Measurements from ENCODE around the gene PTGDR. TPM values are rescaled to one million over a fixed set of nuclear protein-coding genes. Genes with fewer than 3 reads are reported as not detected.

PTGDR gene
- total RNA-seq, 1 donor from 2014 or later, result not detected

- no peak for FAIRE-seq
- Histone ChIP-seq H3K4me3 (ENCODE audit: low read depth, low read length) (peak overlapping the region; percentile 29), H3K27me3 (ENCODE audit: control insufficient read depth, insufficient read depth, low read length) (peaks cover 30% of the 10 kb centered on the region), H3K36me3 (ENCODE audit: control insufficient read depth, insufficient read depth, low read length) (no peaks in the 10 kb centered on the region)
- TF ChIP-seq CTCF (IDR thresholded peaks at IDR 0.05; ENCODE audit: insufficient read depth, low read length, severe bottlenecking), result no peak
- no peak for DNase-seq (ENCODE audit: low read depth)
Observed at GRCh38 chr14:52313462-52313861, 46.0 kb downstream of the PTGDR start.

- peaks cover 30% of the 10 kb centered on the region for H3K27me3 ChIP-seq (ENCODE audit: control insufficient read depth, insufficient read depth, low read length)
- FAIRE-seq (no peak), DNase-seq (ENCODE audit: low read depth) (peak; percentile 74)
- H3K36me3 ChIP-seq (ENCODE audit: control insufficient read depth, insufficient read depth, low read length), result no peaks in the 10 kb centered on the region
- peak within 1 kb of the TSS; percentile 29 for H3K4me3 ChIP-seq (ENCODE audit: low read depth, low read length)
- TF ChIP-seq CTCF (IDR thresholded peaks at IDR 0.05; ENCODE audit: insufficient read depth, low read length, severe bottlenecking), result no peak
Observed at GRCh38 chr14:52313903-52314594, 46.6 kb downstream of the PTGDR start, which contains the start of gene PTGER2. Gene PTGER2 (plus strand): TSS chr14:52314312. CDS start chr14:52314549, 237 bp downstream.

GRCh38 chr14:52314595-52315354 lies 47.3 kb downstream of the PTGDR start:
- TF ChIP-seq CTCF (IDR thresholded peaks at IDR 0.05; ENCODE audit: insufficient read depth, low read length, severe bottlenecking), result no peak
- peak overlapping the region; percentile 29 for H3K4me3 ChIP-seq (ENCODE audit: low read depth, low read length)
- DNase-seq (ENCODE audit: low read depth) (no peak), FAIRE-seq (no peak)
- H3K27me3 ChIP-seq (ENCODE audit: control insufficient read depth, insufficient read depth, low read length), result peaks cover 28% of the 10 kb centered on the region
- no peaks in the 10 kb centered on the region for H3K36me3 ChIP-seq (ENCODE audit: control insufficient read depth, insufficient read depth, low read length)

GRCh38 chr14:52315355-52315718 lies 47.8 kb downstream of the PTGDR start:
- no peak for TF ChIP-seq CTCF (IDR thresholded peaks at IDR 0.05; ENCODE audit: insufficient read depth, low read length, severe bottlenecking)
- Histone ChIP-seq H3K4me3 (ENCODE audit: low read depth, low read length) (no peak overlapping the region), H3K36me3 (ENCODE audit: control insufficient read depth, insufficient read depth, low read length) (no peaks in the 10 kb centered on the region), H3K27me3 (ENCODE audit: control insufficient read depth, insufficient read depth, low read length) (peaks cover 26% of the 10 kb centered on the region)
- FAIRE-seq (no peak), DNase-seq (ENCODE audit: low read depth) (no peak)

- no peak for TF ChIP-seq CTCF (IDR thresholded peaks at IDR 0.05; ENCODE audit: insufficient read depth, low read length, severe bottlenecking)
- DNase-seq (ENCODE audit: low read depth) (no peak), FAIRE-seq (no peak)
- Histone ChIP-seq H3K4me3 (ENCODE audit: low read depth, low read length) (no peak overlapping the region), H3K36me3 (ENCODE audit: control insufficient read depth, insufficient read depth, low read length) (no peaks in the 10 kb centered on the region), H3K27me3 (ENCODE audit: control insufficient read depth, insufficient read depth, low read length) (peaks cover 23% of the 10 kb centered on the region)
Observed at GRCh38 chr14:52318062-52318461, 50.6 kb downstream of the PTGDR start.
